HG03060 (cell line): Measurements from ENCODE around the gene MMRN2.
"Not testable (repeated sequence)": the region's sequence is repeated elsewhere in the genome, so short reads cannot be mapped to it uniquely, and the experiment has no call there.

Source experiments
- ATAC-seq: cut with Tn5 transposase; IDR thresholded peaks from one replicate; pipeline ENCODE4 v1.9.1; 2021; ENCODE audit warnings: low read depth, moderate number of reproducible peaks; ENCODE audit not compliant: unreplicated experiment

MMRN2 gene

DNA sequence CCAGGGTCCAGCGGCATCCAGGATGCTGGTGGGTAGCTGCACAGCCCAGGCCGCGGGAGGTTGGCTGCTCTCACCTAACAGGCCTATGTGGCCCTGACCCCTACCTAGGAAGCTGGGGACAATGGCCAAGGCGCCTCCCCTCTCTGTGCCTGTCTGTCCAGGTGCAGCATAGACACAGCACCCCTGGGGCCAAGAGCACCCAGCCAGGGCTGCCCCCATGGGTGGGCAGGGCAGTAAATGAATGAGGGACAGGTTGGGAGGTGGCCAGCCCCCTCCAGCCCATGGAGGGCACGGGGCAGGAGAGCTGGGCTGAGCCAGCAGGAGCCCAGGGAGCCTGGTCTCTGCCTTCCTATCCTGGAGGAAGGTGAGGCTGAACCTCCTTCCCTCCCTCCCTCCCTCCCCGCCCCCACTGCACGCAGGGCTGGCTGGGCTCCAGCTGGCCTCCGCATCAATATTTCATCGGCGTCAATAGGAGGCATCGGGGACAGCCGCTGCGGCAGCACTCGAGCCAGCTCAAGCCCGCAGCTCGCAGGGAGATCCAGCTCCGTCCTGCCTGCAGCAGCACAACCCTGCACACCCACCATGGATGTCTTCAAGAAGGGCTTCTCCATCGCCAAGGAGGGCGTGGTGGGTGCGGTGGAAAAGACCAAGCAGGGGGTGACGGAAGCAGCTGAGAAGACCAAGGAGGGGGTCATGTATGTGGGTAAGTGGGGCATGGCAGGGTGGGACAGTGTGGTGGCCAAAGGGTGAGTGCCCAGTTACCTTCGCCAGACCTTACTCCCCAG, 893 bp upstream of the MMRN2 start, which contains the start of gene SNCG:
Gene SNCG, plus strand, starts transcription at position 484 of the 785 bp plus-strand sequence. Its CDS starts 99 bp downstream, at position 583.
- ATAC-seq = no peak

DNA sequence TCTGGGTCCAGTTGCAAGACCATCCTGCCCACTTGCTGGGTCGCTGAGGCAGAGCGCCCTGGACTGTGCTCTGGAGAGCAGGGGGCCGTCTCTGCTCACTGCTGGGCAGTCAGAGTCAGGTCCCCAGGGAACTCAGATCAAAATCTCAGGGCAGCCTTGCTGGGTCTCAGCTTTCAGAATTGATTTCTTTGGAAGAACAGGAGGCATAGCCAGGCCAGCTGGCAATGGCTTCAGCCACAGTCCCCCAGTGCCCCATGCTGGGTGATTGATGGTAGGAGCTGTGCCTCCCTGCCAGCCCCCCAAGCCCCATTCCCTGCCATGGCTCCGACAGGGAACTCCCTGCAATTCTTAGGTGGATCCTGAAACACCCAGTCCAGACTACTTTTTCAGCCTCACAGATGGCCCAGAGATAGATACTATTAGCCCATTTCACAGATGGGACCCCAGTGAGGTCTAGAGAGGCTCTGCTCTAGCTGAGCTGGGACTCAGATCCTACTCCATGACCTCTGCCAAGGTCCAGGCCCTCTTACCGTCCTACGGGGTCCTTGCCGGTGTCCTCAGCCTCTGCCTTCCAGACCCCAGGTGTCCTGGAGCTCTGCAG, 467 bp downstream of the MMRN2 start:
- no peak for ATAC-seq

DNA sequence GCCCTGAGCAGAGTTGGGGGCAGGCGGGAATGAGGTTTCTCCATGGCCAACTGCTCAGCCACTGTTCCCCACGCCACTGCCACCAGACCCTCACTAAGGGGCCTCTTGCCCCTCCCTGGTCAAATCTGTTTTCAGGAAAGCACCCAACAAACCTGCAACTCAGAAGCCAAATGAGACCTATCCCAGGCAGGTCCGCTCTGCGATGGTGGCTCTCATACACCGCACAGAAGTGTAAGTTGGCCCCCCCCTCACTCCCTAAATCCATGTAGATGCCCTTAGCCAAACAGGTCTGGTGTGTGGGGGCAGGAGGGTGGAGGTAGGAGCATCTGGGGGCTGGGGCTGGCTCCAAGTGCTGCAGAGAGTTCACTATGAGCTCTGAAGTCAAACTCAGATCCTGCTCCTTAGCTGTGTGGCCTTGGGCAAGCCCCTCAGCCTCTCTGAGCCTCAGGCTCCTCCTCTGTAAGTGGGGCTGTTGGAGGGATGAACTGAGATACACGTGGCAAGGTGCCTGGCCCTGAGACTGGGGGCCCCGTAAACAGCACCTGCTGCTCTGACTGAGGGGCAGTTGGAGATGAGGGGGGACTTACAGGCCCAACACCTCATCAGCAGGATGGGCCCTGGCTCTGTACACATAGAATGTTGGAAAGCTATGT, 1.1 kb downstream of the MMRN2 start:
- no peak for ATAC-seq

DNA sequence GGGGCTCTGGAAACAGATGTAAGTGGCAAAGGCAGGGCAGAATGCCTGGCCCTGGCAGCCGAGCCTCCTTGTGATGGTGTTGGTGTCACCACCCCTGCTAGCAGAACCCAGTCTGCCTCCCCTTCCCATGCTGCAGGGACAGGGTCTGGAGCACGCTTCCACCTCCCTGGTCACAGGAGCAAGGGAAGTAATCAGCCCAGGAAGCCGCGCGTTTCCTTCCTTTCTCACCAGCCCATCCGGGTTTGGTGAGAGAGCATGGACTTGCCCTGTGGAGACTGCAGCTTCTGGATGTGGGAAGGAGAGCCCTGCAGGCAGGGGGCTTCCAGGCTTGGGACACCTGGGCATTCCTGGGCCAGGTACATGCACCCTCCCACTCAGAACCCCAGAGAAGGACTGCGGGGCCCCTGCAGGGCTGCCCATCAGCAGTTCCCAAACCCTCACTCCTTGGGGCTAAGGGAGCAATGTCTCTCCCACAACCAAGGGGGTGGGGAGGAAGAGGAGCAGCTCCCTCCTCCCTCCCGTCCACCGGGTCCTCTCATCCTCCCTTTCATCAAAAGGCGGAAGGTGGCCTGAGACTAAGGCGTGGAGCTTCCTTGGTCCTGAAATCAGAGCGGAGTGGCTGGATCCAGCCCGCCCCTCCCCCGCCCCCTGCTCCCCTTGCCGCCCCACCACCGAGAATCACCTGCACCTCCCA, 1.8 kb downstream of the MMRN2 start:
- ATAC-seq = no peak

DNA sequence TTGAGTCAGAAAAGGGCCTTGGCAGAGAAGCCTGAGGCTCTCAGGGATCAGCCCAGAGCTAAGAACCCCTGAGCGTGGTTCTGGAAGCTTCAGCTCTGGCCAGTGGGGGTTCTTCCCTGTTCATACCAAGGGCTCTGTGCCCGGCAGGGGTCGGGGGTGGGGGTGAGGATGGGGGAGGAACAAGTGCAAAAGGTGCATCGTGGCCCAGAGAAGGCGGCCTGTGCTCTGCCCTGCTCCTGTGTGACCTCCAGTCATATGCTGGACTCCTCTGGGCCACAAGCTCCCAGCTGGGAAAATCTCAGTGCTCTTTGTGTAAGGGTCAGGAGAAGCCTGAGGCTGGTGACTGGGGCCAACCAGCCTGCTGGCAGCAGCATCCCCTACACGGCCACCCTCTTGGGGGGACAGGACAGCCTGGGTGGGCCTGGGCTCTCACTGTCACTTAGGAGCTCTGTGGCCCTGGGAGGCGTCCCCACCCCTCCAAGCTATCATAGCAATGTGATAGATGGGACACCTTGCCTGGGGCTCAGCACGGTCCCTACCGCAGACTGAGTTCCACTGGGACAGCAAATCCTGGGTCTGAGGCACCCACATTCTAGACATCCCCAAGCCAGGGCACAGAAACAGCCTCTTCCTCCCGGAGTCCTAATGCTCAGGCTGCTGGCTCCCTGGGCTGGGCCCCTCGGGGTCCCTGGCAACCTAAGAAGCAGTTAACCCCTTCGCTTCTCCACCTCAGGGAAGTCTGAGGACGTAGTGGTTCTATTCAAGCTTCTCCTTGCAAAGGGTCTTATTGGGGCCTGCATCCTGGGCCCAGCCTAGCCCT, 2.5 kb downstream of the MMRN2 start:
- no peak for ATAC-seq

DNA sequence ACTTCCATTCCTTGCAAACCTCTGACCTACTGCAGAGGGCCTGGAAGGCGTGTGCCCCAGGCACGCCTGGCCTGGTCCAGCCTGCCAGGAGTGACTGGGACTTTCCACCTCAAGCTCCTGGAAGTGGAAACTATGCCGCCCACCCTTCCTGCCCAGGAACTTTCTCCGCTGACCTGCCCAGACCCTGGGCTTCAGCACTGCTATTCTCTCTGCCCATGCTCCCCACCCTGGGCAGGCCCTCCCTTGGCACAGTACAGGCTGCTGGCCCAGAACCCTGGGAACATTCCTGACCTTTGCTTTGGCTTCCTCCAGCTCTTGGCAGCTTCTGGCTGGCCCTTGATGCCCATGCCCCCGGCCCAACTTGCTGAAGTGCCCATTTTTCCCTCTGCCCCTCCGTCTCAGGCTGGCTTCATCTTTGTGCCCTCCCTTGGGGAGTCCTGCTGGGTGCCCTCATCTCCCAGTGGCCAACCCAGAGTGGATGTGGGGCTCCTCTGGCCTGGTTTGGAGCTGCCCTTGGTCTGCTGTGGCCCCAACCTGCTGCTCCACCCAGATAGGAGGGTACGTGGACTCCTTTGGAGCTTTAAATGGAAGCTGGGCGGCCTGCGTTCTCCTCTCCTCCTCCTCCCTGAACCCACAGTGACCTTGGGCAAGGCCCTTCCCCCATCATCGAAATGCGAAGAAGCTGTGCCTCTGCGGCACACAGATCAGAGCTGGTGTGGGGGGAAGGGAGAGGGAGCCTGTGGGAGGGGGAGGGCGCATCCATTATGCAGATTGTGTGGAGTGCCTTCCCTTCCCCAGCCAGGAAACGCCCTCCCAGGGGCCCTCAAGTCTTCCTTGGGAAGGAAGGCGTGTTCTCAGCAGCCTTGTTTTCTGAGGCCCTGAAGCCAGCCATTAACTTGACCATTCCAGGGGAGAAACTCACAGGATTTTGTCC, 3.4 kb downstream of the MMRN2 start:
- ATAC-seq = no peak

DNA sequence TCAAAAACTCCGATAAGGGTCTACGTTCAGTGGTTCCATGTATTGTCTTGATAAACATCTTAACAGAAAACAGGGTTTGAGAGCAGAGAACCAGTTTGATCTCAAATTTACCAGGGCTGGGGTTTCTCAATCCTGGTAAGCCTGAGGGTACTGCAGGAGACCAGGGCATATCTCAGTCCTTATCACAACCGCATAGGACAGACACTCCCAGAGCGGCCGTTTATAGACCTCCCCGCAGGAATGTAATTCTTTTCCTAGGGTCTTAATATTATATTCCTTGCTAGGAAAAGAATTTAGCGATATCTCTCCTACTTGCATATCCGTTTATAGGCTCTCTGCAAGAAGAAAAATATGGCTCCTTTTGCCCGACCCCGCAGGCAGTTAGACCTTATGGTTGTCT, 4.7 kb downstream of the MMRN2 start:
- not testable (repeated sequence) for ATAC-seq

DNA sequence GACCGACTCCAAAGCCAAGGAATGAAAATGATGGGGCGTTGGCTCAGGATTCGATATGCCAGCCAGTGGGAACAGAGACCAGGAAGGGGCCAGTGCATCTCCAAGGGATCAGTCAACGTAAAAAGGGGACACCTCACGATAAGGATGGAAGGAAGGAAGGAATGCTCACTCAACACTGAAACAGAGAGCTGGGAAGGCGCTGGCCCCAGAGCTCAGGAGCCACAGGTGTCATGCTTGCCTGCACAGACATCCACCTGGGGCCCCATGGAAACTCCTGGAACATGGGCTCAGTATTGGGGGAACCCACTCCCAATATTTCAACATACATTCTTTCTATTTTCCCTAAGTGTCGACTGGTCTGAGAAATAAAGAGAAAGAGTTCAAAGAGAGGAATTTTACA, 5.3 kb downstream of the MMRN2 start:
- ATAC-seq = no peak

DNA sequence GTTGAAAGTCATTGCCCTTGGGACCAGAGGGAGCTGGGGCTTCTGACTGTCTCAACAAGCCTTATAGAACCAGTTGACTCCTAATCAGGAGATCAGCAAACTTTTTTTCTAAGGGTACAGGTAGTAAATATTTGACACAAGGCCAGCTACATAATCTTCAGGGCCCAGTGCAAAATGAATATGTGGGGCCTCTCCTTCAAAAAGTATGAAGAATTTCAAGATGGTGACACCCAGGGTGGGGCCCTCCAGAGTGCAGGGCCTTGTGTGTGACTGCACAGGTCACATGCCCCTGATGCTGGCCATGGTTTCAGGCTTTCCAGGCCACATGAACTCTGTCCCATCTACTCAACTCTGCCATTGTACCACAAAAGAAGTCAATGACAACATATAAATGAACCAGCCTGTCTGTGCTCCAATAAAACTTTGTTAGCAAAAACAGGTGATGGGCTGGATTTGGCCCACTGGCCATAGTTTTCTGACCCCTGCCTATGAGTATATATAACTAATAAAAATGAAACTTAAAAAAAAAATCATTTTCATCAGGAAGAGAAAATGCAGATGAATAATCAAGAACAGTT, 6.1 kb downstream of the MMRN2 start:
- ATAC-seq = no peak

DNA sequence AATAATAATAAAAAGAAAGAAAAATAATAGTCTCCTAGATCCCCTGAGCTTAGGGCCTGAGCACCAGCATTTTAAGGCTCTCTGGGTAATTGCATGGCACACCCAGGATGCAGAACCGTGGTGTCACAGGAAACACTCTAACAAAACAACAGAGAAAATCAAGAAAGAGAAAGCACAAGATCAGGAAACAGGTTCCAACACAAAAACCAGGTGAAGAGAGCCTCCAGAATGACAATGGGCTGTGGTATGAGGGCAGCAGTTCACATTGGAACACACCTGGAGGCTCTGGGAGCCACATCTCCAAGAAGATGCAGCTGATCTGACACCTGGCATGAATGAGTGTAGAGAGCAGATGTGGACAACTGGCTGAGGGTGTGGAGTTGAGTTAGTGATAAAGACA, 7.1 kb downstream of the MMRN2 start:
- ATAC-seq = no peak

DNA sequence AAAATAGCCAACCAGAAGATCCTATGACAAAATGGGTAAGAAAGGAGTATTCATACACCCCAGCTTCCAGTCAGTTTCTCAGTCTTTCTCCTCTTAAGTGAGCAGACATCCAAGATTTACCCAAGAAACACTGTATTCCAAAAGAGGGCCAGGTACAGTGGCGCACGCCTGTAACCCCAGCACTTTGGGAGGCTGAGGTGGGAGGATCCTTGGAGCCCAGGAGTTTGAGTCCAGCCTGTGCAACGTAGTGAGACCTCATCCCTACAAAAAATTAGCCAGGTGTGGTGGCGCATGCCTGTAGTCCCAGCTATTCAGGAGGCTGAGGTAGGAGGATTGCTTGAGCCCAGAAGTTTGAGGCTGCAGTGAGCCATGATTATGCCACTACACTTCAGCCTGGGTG, 9.6 kb downstream of the MMRN2 start:
- not testable (repeated sequence) for ATAC-seq

DNA sequence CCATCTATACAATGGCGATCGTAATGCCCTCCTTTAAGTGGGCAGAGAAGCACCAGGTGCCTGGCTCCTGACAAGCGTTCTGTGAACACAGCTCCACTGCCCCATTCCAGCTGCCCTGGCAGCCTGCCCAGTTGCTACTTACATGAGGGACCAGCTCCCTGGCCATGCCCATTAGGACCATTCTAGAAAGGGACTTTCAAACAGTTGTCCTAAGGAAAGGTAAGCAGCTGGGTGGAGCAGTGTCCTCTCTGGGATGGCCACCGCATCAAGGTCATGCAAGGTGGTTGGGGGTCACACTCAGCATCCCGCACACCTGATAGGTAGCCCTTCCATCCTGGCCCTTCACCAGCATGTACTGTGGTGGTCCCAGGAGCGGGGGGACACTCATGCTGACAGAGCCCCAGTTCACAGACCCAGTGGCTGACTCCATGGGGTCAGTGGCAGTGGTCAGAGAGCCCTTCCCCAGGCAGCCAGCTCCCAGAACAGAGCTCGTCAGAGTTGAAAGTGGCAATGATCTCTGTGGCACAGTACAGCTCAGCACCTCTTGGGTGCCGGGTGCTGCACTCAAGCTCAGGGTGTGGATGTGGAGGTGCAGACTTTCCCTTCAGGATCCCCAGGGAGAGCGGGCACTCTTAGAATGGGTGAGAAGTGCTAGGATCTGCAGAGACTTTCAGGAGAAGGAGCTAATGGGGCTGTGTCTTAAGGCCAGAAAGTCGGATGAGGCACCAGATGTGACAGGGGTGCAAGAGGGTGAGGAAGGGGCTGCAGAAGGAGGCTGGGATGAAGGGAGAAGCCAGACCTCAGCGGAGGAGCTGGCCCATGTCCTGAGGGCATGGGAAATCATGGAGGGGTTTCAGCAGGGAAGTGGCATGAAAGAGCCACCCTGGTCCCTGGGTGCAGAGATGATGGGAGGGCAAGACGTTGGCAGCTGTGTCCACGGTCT, 10.9 kb downstream of the MMRN2 start:
- no peak for ATAC-seq

DNA sequence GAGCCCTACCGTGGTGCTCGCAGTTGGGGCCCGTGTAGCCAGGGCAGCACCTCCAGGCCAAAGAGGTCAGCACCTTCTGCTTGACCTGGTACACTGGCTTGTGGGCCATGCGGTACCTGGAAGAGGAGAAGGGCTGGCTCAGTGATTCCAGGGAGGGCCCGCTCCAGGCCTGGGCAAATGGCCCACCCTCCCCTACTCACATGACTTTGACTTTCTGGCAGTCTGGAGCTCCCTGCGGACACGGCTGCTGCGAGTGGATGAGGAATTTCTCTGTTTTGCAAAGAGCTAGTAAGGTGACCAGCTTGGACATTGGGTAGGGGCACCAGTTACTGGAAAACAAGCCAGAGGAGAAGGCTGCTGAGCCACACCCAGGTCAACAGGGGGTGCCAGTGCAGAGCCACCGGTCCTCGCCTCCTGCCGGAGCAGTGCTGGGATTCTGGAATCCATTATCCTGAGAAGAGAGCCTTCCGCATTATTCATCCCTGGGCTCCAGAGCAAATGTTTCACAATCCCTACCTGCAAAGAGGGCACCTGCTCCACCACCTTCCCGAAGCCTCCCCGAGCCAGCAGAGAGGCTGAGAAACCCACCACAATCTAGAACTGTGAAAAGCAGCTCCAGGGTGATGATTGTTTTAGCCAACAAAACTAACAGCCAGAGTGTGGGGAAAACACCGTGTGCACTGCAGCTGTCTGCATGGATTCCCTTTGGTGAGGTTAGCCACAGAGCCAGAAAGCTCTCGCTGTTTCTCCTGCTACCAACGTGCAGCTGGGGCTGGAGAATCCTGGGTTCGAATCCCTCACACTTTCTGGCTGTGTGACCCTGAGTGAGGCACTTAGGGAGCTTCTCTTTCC, 11.8 kb downstream of the MMRN2 start:
- no peak for ATAC-seq

DNA sequence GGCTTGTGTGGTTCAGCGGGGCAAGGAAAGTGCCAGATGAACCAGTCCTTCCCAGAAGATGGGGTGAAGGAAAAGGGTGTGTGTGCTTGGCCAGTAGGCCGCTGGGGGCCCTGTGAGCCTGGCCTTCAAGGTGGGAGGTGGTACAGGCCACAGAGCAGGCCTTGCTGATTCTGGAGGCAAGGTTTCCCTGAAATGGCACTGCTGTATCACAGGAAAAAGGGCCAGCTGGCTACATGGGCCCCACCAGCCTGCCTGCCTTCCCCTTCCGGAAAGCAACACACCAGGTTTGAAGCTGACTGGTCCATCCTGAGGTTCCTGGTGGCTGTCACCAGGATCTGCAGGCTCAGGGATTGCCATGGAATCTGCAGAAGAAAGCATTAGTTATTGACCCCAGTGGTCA, 12.5 kb downstream of the MMRN2 start:
- ATAC-seq = no peak

DNA sequence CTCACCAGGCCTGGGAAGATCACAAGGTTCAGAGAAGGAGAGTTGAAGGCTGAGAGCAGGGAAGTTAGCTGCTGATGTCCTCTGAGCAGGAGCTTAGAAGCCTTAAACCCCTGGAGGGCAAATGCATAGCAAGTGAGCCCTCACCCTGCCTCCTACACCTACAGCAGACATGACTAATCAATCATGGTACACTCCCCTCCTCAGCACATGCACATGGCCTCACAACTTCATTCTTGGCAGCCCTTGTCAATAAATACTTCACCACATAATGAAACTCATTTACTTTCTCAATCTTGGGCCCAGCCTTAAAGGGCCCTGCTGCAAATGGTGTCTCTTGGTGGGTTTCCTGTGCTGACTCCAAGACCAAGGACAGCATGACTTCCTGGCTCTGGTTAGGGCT, 12.9 kb downstream of the MMRN2 start:
- no peak for ATAC-seq

DNA sequence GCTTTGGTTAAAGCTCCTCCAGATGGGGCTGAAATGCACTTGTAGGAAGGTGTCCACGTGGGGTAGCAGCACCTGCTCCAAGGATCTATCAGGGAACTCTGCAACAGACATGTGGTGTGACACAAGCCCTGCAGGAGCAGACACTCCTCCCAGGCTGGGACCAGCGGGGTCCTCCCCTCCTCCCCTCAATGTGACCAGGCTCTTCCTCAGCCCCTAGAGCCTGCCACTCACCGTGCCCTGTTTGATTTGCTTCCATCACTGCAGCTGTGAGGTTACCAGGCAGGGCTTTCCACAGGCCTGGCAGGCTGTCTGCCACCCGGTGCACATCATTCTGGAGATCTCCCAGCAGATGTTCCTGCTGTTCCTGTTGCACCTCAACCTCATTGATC, 13.4 kb downstream of the MMRN2 start:
- ATAC-seq = no peak
